ENCODE results near the gene EFNB1.

The EFNB1 gene

DNA sequence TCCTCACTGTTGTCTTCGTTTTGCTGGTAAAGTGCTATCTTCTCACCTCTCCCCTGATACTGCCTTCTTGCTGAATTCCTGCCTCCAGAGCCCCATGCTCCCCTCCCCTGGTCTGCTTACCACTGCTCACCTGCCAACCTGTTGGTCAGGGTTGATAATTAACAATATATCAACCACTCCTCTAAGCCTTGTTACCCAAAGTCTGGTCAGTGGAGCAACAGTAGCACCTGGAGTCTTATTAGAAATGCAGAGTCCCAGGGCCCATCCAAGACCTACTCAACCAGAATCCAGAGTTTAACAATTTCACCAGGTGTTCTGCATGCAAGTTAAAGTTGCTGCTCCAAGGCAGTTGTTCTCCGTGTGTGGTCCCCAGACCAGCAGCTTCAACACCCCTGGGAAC lies 55.0 kb downstream of the EFNB1 start:
- DNase-seq (ENCODE audit: low read depth in 3 of 3) = no peak

DNA sequence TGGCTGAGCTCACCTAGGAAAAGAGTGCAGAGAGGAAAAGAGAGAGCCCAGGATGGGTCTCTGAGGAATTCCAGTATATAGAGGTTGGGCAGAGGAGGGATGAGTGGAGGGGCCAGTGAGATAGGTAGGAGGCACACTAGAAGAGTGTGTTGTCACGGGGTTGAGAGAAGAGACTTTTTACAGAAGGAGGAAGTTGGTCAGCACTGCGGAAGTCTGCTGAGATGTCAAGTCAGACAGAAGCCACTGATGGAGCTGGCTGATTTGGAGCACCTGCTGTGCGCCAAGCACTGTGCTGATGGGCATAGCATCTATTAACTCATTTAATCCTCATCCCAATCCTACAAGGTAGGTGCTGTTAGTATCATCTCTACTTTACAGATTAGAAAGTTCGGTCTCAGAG lies 60.4 kb downstream of the EFNB1 start:
- DNase-seq (ENCODE audit: low read depth in 3 of 3) = no peak
